Measurements from ENCODE around the gene ID1.
"Not testable (repeated sequence)": the region's sequence is repeated elsewhere in the genome, so short reads cannot be mapped to it uniquely, and the experiment has no call there.

The ID1 gene

DNA sequence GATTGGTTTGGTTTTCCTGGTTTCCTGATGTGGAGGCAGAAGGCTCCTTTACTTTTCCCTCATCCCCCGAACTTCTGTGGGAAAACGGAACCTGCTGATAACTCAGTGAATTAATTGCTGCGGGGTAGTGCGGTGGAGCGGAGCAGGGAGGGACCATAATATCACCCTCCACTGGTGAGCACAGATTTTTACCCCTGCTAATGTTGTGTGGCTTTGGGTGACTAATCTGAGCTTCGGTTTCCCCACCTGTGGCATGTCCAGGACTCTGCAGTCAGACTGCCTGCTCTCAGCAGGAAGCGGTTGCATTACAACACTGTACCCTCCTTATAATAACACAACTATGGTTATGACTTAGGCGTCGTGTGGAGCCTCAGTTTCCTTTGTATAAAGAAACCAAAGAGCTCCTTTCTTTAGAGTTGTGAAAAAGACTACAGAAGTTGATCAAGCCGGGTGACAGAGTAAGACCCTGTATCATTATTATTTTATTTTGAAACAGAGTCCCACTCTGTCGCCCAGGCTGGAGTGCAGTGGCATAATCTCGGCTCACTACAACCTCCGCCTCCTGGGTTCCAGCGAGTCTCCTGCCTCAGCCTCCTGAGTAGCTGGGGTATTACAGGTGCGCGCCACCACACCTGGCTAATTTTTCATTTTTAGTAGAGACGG lies 2.2 kb upstream of the ID1 start:
- DNase-seq: peak; percentile 12

DNA sequence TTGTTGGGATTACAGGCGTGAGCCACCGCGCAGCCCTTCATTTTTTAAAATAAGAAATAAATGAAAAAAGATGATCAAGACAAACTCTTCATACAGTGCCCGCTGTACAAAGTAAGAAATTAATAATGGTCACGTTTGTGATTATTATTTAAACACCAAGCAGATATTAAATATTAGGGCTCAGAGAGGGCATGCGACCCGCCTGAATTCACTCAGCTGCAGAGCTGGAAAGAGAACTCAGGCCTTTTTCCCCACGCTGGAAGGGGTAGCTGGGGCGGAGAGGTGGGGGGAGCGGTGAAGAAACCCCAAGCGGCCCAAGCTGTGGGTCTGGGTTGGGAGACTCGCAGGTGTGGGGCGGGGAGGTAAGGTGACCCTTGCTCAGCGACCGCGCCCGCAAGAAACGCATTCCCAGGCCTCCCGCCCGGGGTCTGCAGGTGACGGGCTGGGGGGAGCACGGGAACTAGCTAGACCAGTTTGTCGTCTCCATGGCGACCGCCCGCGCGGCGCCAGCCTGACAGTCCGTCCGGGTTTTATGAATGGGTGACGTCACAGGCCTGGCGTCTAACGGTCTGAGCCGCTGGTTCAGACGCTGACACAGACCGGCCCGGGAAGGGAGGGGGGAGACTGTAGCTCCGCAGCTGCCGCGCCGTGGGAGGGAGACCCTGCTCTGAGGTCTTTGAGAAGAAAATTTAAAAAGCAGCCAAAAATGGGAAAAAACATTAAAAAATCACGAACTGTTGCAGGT lies 1.1 kb upstream of the ID1 start:
- DNase-seq: peak; percentile 97

DNA sequence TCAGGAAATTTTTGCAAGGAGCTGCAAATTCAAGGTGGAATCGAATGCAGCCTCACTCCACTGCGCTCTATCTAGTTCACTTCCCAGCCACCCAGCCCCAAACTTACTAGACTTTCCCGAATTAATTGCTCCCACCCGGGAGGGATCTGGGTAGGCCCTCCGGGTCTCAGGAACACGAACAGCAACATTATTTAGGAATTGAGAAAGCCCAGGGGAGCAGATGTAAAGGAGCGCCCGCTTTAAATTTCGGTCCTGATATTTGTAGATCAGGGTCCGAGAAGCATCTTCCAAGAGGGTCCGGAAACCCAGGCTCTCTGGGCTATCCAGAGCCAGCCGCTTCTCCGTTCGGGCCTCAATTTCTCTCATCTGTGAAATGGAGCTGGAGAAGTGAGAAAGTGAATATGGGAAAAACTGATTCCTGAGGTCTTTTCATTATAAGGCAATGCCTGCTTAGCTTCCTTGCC lies 490 bp upstream of the ID1 start:
- DNase-seq: no peak

DNA sequence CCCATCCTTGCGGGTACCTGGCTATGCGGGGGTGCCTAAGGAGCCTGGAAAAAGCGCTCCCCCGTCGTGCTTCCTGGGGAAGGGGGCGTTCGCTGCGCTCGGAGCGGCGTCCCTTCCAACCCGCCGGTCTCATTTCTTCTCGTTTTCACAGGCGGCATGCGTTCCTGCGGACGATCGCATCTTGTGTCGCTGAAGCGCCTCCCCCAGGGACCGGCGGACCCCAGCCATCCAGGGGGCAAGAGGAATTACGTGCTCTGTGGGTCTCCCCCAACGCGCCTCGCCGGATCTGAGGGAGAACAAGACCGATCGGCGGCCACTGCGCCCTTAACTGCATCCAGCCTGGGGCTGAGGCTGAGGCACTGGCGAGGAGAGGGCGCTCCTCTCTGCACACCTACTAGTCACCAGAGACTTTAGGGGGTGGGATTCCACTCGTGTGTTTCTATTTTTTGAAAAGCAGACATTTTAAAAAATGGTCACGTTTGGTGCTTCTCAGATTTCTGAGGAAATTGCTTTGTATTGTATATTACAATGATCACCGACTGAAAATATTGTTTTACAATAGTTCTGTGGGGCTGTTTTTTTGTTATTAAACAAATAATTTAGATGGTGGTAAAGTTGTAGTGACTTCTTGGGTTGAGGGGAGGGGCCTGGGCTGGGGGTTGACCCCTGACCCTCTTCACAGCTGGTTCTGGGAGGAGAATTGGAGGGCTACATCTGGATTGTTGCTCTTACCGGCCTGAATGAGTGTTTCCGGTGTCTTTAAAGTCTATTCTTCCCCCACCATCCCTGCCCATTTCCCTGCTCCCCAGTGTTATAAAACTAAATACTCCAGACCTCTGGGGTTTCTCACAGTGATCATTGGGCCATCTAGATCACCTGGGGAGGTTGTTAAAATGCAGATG lies 1.1 kb downstream of the ID1 start:
- DNase-seq: no peak

DNA sequence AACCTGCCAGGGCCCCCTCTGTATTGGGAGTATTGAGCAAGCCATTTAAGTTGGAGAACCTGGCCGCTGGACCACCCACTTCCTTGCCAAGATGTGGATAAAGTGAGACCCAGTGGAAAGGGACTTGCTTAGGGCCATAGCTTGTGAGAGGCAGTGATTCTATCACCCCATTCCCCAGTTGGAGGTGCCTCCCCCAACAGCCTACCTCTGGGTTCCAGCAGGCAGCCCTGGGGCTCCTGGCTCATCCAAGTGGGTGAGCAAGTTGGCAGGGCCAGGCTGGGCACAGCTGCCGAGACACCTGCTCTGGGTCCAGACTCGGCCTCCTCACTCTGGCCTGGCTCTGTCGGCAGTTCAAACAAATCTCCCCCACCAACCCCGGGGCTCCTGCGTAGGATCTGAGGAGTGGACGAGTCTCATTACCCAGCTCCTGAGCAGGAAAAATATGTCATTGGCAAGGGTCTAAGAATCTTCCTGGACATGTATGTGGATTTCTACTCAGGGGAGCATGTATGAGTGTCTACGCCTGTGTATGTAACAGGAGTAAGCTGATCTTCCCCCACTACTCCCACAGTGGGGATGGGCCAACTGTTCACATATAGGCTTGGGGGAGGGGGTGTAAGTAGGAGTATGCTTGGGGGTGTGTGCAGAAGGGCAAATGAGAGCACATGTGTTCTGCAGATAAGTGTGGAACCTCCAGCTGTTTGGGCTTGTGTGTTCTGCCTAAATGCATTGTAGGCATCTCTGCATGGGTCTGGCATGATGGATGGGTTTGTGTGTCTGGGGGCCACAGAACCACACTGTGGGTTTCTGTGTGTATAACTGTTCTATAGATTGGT lies 1.9 kb downstream of the ID1 start:
- peak; percentile 53 for DNase-seq

DNA sequence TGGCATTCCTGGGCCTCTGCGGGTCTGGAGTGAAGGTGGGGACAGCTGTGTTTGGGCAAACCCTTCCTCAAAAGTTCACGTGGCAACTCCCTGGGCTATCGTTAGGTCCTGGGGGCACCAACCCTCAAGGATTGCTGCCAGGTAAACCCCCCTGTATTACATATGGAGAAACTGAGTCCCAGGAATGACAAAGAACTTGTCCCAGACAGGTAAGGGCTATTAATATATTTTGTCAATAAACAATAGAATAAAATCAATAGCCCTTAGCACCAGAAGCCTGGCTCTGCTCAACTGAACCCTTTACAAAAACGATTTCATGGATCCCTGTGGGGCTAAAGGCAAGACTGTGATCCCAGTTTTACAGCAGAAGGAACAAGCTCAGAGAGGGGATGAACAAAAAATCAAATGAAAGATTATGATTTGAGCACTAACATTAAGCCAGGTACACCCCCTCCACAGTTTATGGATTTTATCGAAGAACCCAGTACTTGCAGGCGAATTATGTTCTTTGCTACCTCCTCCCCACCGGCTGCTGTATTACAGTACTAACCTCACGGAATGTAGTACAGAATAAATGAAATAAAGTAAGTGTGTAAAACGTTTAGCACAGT lies 2.7 kb downstream of the ID1 start:
- DNase-seq: no peak

DNA sequence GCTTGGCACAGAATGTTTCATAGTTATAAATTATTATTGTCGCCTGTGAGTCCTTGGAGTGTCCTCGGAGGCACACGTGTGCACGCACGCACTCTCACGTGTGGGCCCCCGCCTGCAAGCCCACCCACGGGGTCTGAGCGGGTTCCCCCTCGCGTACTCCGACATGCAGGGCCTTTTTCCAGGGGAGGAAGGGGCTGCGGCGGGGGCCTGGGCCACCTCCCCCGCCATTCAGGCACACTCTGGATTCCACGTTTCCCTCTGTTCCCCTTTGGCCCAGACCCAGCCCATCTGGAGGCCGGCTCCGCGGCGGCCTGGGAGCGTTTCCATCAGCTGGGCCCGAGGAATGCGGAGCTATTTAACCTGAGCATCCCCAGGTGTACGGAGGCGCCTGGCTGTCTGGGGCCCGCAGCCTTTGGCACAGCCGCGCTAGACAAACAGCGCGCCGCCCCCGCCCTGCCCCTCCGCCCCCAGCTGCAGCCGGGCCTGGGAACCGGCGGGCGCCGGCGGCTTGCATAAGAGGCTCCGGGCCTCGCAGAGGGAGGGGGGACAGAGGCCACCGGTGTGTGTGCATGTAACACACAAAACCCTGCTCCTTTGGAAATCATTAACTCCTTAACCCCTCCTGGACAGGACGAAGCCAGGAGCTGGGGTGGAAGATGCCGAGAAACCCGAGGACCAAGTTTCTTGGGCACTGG lies 3.3 kb downstream of the ID1 start:
- DNase-seq: peak; percentile 85

DNA sequence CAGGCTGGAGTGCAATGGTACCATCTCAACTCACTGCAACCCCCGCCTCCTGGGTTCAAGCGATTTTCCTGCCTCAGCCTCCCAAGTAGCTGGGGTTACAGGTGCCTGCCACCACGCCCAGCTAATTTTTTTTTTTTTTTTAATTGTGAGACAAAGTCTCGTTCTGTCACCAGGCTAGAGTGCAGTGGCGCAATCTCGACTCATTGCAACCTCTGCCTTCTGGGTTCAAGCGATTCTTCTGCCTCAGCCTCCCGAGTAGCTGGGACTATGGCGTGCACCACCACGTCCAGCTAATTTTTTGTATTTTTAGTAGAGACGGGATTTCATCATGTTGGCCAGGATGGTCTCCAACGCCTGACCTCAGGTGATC lies 7.2 kb downstream of the ID1 start:
- not testable (repeated sequence) for DNase-seq

DNA sequence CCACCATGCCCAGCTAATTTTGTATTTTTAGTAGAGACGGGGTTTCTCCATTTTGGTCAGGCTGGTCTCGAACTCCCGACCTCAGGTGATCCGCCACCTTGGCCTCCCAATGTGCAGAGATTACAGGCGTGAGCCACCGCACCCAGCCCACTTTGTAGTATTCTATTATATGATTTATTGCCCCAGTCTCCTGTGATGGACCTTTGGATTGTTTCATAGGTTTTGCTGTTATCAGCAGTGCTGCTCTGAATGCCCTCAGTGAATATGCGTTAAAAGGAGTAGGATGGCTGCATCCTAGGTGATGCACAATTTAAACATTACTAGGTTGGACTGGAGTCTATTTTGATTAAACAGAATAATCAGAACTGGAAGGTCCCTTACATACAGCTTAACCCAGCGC lies 10.3 kb downstream of the ID1 start:
- DNase-seq: no peak

DNA sequence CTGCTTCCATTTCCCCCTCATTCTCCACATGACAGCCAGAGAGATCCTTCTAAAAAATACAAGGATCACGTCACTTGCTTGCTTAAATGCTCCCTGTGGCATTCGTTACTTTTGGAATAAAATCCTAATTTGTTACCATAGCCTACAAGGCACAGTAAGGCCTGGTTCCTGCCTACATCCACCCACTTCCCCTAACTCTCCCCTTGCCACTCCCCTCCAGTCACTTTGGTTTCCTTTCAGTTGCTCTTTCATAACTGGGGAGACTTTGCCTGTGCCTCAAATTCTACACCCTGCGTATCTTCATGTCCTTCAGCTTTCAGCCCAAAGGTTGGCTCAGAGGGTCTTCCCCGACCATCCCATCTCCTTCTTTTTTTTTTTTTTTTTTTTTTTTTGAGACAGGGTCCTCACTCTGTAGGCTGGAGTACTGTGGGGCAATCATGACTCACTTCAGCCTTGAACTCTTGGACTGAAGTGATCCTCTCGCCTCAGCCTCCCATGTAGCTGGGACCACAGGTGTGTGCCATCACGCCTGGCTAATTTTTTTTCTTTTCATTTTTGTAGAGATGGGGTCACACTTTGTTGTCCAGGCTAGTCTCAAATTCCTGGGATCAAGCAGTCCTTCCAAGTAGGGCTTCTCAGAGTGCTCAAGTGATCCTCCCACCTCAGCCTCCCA lies 12.5 kb downstream of the ID1 start:
- DNase-seq: no peak

DNA sequence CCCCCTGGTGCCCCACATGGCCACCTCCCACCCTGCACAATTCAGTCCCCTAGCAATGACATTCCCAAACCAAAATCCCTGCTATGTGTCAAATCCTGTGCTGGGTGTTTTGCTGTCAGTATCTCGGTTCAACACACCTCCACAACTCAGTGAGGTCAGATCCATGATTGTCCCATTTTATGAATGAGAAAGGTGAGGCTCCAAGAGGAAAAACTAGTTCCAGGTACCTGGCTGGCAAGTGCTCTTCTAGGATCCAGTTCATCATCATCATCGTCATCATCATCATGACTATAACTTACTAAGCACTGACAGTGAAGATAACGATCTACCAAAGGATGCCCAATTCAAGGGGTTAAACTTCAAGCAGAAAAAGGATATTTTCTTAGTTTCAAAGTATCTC lies 15.2 kb downstream of the ID1 start:
- DNase-seq: no peak

DNA sequence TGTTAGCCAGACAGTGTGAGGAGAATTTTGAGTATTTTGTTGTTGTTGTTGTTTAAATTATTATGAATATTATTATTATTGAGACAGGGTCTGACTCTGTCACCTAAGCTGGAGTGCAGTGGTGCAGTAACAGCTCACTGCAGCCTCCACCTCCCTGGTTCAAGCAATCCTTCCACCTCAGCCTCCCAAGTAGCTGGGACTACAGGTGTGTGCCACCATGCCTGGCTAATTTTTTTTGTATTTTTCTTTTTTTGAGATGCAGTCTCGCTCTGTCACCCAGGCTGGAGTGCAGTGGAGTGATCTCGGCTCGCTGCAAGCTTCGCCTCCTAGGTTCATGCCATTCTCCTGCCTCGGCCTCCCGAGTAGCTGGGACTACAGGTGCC lies 18.0 kb downstream of the ID1 start:
- not testable (repeated sequence) for DNase-seq

DNA sequence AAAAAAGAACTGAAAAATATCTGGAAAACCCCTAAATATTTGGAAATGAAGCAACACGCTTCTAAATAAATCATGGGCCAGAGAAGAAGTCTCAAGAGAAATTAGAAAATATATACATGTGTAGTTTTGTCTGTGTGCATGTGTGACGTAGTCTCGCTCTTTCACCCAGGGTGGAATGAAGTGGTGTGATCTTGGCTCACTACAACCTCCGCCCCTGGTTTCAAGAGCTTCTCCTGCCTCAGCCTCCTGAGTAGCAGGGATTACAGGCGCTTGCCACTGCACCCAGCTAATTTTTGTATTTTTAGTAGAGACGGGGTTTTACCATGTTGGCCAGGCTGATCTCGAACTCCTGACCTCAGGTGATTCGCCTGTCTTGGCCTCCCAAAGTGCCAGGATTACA lies 21.4 kb downstream of the ID1 start:
- not testable (repeated sequence) for DNase-seq

DNA sequence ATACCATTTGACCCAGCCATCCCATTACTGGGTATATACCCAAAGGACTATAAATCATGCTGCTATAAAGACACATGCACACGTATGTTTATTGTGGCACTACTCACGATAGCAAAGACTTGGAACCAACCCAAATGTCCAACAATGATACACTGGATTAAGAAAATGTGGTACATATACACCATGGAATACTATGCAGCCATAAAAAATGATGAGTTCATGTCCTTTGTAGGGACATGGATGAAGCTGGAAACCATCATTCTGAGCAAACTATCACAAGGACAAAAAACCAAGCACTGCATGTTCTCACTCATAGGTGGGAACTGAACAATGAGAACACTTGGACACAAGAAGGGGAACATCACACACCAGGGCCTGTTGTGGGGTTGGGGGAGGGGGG lies 23.0 kb downstream of the ID1 start:
- DNase-seq: not testable (repeated sequence)

DNA sequence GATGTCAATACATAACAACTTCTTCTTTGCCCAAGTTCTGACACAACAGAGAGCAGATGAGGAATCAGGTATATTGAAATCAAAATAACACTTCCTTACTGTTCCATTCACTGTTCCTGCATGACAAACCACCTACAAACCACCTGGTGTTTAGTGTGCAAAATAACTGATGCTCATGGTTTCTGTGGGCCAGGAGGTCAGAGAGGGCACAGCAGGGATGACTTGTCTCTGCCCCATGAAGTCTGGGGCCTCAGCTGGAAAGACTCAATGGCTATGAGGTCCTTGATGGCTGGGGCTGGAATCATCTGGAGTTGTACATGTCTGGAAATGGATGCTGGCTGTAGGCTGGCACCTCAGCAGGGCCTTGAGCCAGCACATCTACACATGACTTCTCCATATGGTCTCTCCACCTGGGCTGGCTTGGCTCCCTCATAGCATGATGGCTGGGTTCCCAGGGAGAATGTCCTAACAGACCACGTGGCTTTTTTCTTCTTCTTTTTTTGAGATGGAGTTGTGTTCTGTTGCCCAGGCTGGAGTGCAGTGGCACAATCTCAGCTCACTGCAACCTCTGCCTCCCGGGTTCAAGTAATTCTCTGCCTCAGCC lies 25.2 kb downstream of the ID1 start:
- DNase-seq: no peak

DNA sequence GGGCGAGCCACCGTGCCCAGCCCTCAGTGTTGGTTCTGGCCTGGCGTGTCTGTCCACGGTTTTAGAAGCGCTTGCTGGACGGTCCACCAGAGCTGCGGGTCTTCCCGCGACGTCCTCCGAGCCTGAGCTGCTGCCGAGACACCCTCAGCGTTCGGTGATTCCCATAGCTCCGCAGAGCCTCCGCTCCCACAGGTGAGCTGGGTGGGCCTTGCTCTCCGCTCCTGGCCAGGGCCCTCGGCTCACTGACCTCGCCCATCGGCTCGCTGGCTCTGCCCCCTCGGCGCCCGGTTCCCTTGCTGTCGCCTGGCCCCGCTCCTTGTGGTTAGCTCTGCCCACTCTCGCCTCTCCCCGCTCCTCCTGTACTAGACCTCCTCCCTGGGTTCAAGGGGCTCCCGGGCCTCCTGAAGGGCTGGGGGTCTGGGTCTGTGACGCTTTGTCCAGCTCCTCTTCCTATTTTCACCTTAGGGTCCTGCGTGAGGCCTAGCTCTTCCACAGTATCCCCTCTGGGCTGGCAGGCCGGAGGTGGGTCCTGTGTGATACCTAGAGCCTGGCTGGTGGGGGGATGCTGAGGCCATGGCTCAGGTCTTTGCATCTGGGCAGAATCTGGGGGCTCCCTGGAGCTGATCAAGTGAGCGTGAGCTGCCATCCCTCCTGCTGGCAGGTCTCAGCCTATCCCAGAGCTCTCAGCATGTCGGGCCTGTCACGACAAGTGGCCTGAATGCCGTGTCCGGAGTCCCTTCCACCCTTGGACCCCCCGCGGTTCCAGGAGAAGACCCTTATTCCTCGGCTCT lies 27.7 kb downstream of the ID1 start:
- DNase-seq: no peak

DNA sequence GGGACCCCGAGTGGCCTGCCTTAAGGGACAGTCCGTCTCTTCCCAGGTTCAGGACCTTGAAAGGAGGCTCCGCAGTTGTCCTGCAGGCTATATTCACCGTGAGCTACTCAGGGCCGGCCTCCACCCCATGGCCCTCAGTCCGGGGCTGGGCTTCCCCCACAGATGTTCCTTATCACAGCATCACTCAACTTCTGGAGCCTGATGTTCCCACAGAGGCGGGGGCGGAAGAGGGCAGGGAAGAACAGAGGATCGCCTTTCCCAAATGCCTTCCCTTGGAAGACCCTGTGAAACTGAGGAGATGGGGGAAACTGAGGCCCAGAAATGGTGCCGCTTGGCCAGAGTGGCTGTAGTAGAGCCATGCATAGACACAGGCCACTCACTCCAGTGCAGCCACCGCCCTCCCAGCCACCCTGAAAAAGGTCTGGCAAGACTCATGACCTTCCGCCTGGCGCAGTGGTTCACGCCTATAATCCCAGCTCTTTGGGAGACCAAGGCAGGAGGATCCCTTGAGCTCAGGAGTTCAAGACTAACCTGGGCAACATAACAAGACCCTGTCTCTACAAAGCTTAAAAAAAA lies 28.3 kb downstream of the ID1 start:
- DNase-seq: no peak

DNA sequence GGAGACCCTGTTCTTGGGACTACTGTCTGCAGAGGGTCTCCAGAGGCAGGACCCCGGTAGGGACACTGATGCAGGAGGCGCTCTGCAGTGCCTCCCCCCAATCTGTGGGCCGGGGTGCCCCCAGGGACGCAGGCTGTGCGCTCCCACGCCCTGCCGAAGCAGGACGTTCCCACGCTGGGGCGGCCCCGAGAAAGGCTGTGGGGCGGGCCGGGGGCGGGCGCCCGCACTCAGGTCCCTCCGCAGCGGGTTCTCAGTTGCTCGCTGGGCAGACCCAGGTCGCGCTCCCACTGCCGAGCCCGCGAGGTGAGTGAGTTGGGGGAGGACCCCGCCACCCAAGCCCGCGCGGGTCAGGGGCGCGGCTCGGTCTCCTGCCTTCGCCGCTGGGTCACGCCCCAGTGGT lies 32.6 kb downstream of the ID1 start, which contains the start of gene COX4I2:
TSS of gene COX4I2 (plus strand) at position 253 of the 400 bp plus-strand sequence. CDS start 1,106 bp downstream, outside the sequence.
- no peak for DNase-seq

DNA sequence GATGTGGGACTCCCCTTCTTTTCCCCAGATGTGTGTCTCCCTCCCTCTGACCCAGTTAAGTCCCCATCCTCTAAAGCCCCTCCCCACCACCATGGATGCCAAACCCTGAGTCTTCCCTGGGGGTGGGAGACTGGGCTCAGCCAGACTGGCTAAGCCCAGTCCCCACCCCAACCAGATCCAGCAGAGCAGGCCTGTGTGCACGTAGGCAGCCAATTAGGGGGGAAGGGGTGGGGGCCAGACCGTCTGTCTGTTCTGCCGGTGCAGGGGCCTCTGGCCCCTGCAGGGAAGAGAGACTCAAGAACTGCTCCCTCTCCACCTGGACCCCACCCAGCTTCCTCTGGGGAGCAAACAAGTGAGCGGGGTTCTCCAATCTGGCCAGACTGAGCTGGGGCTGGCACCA lies 33.2 kb downstream of the ID1 start:
- no peak for DNase-seq

Data from NCI-H774 (cell line).